Brain microvascular endothelial cell (primary cell): Measurements from ENCODE around the gene CTBP2.

ENCODE experiments used
- DNase-seq: peaks from one replicate; pipeline ENCODE4 v3.0.0-alpha.2; 2020
- H3K27ac ChIP-seq: fragments of 250-450 bp; sonication (Bioruptor Pico); 2 replicates; pipeline ENCODE4 v1.5.1; 2020; ENCODE audit warnings: mild to moderate bottlenecking, moderate library complexity
- H3K27me3 ChIP-seq: fragments of 250-450 bp; sonication (Bioruptor Pico); replicated peaks from 2 replicates; pipeline ENCODE4 v1.5.1; 2020; ENCODE audit warnings: mild to moderate bottlenecking
- H3K36me3 ChIP-seq: fragments of 250-450 bp; sonication (Bioruptor Pico); replicated peaks from 2 replicates; pipeline ENCODE4 v1.5.1; 2020; ENCODE audit warnings: mild to moderate bottlenecking
- H3K4me3 ChIP-seq: 2 replicates; pipeline ENCODE4 v1.5.1; 2011; ENCODE audit warnings: low read depth, mild to moderate bottlenecking, control low read depth, low read length, moderate library complexity
- CTCF ChIP-seq: IDR thresholded peaks from 2 replicates; pipeline ENCODE4 v1.5.1; 2011; ENCODE audit warnings: low read depth, mild to moderate bottlenecking, moderate library complexity, low read length, control low read depth, inconsistent platforms; ENCODE audit errors: missing control alignments
- in situ Hi-C: cut with HindIII; loops from 2 replicates; pipeline ENCODE4 v1.10.0; 2017; ENCODE audit warnings: low sequenced_read_pairs, low pct_ligation_motif_present

Gene CTBP2

GRCh38 chr10:125174360-125174759, 14.0 kb upstream of the CTBP2 start:
- no peak overlapping the region for H3K27ac ChIP-seq
- H3K36me3 ChIP-seq, result no peaks in the 10 kb centered on the region
- H3K4me3 ChIP-seq, result no peak overlapping the region
- in situ Hi-C loops, result no loop called here
- peaks cover 2% of the 10 kb centered on the region for H3K27me3 ChIP-seq
- DNase-seq, result no peak
- no peak for TF ChIP-seq CTCF

- in situ Hi-C loops, result no loop called here
- TF ChIP-seq CTCF, result no peak
- DNase-seq, result no peak
- peaks cover 2% of the 10 kb centered on the region for H3K27me3 ChIP-seq
- H3K36me3 ChIP-seq, result no peaks in the 10 kb centered on the region
- no peak overlapping the region for H3K4me3 ChIP-seq
- no peak overlapping the region for H3K27ac ChIP-seq
Observed at GRCh38 chr10:125172694-125173093, 12.3 kb upstream of the CTBP2 start.

- Histone ChIP-seq H3K4me3 (no peak overlapping the region), H3K36me3 (no peaks in the 10 kb centered on the region), H3K27me3 (peaks cover 2% of the 10 kb centered on the region), H3K27ac (no peak overlapping the region)
- in situ Hi-C loops, result no loop called here
- DNase-seq, result no peak
- no peak for TF ChIP-seq CTCF
Observed at GRCh38 chr10:125171402-125172306, 11.3 kb upstream of the CTBP2 start.

GRCh38 chr10:125169915-125170314, 9.6 kb upstream of the CTBP2 start:
- Histone ChIP-seq H3K27ac (no peak overlapping the region), H3K4me3 (no peak overlapping the region), H3K36me3 (no peaks in the 10 kb centered on the region), H3K27me3 (no peaks in the 10 kb centered on the region)
- TF ChIP-seq CTCF, result no peak
- no peak for DNase-seq
- in situ Hi-C loops, result no loop called here

GRCh38 chr10:125169279-125169678, 8.9 kb upstream of the CTBP2 start:
- in situ Hi-C loops, result no loop called here
- no peak for TF ChIP-seq CTCF
- H3K4me3 ChIP-seq, result no peak overlapping the region
- no peak for DNase-seq
- no peaks in the 10 kb centered on the region for H3K27me3 ChIP-seq
- no peak overlapping the region for H3K27ac ChIP-seq
- H3K36me3 ChIP-seq, result no peaks in the 10 kb centered on the region

- TF ChIP-seq CTCF, result no peak
- Histone ChIP-seq H3K4me3 (no peak overlapping the region), H3K27ac (no peak overlapping the region), H3K27me3 (no peaks in the 10 kb centered on the region), H3K36me3 (no peaks in the 10 kb centered on the region)
- in situ Hi-C loops, result no loop called here
- no peak for DNase-seq
Observed at GRCh38 chr10:125166658-125167057, 6.3 kb upstream of the CTBP2 start.
